ENCODE measurements around the gene PKM.

Gene PKM

DNA sequence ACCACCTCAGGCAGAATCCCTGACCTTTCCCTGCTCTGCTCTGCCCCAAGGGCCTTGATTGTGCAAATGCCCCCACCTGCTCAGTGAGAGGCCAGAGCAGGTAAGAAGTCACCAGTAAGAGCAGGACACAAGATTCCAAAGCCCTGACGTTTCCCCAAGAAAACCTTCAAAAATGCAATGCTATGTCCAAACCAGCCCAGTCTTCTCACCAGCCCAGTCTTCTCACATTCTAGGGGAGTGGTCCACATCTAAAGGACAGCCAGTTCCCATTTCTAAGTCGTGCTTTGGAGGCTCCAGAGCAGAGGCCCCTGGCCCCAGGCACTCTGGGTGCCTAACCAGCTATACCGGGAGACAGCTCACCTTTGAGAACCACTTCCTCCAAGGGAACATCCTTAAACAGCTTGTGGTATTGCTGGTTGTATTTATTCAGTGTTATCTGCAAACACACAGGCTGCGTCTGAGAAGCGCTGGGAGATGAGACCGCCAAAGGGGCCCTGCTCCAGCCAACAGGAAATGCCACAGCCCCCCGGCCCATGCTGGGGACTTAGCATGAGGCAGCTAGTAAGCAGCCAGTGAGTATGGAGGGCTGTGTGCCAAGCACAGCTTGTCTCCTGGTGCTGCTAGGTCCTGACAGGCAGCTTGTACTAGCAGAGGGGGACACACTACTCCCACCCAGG is 62.7 kb downstream of the PKM start:
- ATAC-seq (replicated peaks; ENCODE audit: extremely low read depth, poor library complexity, severe bottlenecking) (no peak), DNase-seq (ENCODE audit: low spot score in 2 of 2) (no peak)
- Mint-ChIP-seq H3K27me3 (peaks cover 10% of the 10 kb centered on the region), H3K4me1 (peaks cover 7% of the 10 kb centered on the region), H3K27ac (ENCODE audit: low read depth) (no peak overlapping the region), H3K36me3 (ENCODE audit: insufficient read depth) (no peaks in the 10 kb centered on the region), H3K9me3 (no peaks in the 10 kb centered on the region), H3K4me3 (no peak overlapping the region)

DNA sequence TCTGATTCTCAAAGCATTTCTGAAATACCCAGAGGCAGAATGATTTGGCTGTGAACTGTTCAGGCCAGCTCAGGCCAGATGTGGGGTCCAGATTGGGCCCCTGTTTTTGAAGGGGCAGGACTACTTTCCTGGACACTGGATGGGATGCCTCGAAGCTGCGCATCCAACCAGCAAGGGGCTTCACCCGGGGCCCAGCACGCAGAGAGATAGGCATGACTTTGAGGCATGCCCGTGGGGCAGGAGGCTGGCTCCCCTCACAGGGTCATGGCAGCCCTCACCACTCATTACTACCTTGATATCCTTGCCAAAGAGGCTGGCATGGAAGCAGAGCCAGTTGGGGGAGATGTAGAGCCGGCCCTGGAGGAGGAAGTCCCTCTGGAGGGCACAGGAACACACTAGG is 63.5 kb downstream of the PKM start:
- no peak overlapping the region for H3K4me3 Mint-ChIP-seq
- no peak overlapping the region for H3K27ac Mint-ChIP-seq (ENCODE audit: low read depth)
- no peaks in the 10 kb centered on the region for H3K36me3 Mint-ChIP-seq (ENCODE audit: insufficient read depth)
- peaks cover 10% of the 10 kb centered on the region for H3K27me3 Mint-ChIP-seq
- no peak for DNase-seq (ENCODE audit: low spot score in 2 of 2)
- ATAC-seq (replicated peaks; ENCODE audit: extremely low read depth, poor library complexity, severe bottlenecking), result no peak
- H3K9me3 Mint-ChIP-seq, result no peaks in the 10 kb centered on the region
- H3K4me1 Mint-ChIP-seq, result peaks cover 7% of the 10 kb centered on the region

DNA sequence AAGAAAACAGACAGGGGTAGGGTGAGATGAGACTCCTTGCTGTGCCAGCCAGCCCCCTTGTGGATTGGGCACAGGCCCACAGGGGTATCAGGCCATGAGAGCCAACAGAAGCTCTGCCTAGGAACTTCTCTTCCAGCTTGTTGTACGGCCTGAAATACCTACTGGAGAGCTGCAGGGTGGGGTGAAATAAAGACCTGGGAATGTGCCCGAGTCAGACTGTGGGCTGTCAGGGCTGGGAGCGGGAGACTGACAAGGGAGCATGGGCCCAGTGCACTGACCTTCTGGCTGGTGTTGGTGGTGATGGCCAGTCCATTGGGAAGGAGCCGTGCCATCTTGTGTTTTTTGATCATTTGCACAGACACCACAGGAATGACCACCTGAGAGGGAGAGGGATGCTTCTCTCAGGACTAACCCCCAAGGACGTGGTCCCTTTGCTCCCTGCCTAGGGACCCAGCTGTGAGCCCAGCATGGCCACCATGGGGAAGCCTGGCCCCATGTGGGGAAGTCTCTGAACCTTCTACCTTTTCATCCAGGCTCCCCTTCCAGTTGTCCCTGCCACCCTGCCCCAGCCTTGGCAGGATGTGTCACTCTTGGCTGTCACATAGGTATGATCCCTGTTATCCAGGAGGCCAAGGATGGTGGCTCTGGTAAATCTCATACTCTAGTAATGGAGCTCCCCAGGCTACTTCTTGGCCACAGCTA is 64.1 kb downstream of the PKM start:
- peaks cover 10% of the 10 kb centered on the region for H3K27me3 Mint-ChIP-seq
- H3K9me3 Mint-ChIP-seq, result no peaks in the 10 kb centered on the region
- H3K36me3 Mint-ChIP-seq (ENCODE audit: insufficient read depth), result no peaks in the 10 kb centered on the region
- DNase-seq (ENCODE audit: low spot score in 2 of 2) (no peak), ATAC-seq (replicated peaks; ENCODE audit: extremely low read depth, poor library complexity, severe bottlenecking) (no peak)
- H3K4me1 Mint-ChIP-seq, result peaks cover 7% of the 10 kb centered on the region
- H3K4me3 Mint-ChIP-seq, result no peak overlapping the region
- H3K27ac Mint-ChIP-seq (ENCODE audit: low read depth), result no peak overlapping the region

DNA sequence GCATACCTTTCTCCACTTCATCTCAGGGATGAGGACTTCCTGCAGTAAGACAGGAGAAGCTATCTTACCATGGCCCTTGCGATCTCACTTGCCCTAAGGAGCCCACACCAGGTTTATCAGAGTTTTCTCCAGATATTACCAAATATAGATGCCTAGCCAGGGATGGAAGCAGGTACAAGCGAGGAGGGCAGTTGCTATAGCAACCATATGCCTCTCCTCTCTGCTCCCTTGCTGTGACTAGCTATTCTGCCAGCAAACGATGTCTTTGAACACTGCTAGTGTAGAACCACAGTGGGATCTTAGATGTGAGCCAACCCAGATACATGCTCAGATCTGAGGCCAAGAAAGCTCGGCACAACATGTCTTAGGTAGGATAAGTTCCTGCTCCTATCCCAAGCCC is 67.3 kb downstream of the PKM start:
- H3K27me3 Mint-ChIP-seq, result peaks cover 10% of the 10 kb centered on the region
- no peak overlapping the region for H3K4me3 Mint-ChIP-seq
- ATAC-seq (replicated peaks; ENCODE audit: extremely low read depth, poor library complexity, severe bottlenecking), result no peak
- H3K27ac Mint-ChIP-seq (ENCODE audit: low read depth), result no peak overlapping the region
- no peak for DNase-seq (ENCODE audit: low spot score in 2 of 2)
- H3K9me3 Mint-ChIP-seq, result no peaks in the 10 kb centered on the region
- H3K4me1 Mint-ChIP-seq, result peaks cover 7% of the 10 kb centered on the region
- no peaks in the 10 kb centered on the region for H3K36me3 Mint-ChIP-seq (ENCODE audit: insufficient read depth)

DNA sequence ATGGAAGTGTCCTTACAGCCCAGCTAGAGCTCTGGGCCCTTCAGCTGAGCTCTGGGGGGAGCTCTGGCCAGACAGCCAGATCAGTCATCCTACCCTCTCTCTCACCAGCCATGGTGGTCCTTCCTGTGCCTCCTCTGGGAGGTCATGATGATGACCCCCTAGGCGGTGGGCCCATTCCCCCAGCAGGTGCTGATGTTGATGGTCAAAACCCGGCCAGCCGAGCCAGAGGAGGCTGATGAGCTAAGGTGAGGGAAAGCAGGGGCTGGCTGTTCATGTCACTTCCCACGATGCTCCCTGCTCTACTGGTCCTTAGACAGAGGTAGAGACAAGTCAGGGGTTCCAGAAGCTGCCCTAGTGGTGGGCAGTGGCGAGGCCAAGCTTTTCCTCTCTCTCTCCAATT is 68.4 kb downstream of the PKM start:
- DNase-seq (ENCODE audit: low spot score in 2 of 2), result no peak
- Mint-ChIP-seq H3K27me3 (peaks cover 10% of the 10 kb centered on the region), H3K27ac (ENCODE audit: low read depth) (no peak overlapping the region), H3K4me3 (no peak overlapping the region), H3K9me3 (no peaks in the 10 kb centered on the region), H3K36me3 (ENCODE audit: insufficient read depth) (no peaks in the 10 kb centered on the region), H3K4me1 (no peaks in the 10 kb centered on the region)
- ATAC-seq (replicated peaks; ENCODE audit: extremely low read depth, poor library complexity, severe bottlenecking), result no peak

DNA sequence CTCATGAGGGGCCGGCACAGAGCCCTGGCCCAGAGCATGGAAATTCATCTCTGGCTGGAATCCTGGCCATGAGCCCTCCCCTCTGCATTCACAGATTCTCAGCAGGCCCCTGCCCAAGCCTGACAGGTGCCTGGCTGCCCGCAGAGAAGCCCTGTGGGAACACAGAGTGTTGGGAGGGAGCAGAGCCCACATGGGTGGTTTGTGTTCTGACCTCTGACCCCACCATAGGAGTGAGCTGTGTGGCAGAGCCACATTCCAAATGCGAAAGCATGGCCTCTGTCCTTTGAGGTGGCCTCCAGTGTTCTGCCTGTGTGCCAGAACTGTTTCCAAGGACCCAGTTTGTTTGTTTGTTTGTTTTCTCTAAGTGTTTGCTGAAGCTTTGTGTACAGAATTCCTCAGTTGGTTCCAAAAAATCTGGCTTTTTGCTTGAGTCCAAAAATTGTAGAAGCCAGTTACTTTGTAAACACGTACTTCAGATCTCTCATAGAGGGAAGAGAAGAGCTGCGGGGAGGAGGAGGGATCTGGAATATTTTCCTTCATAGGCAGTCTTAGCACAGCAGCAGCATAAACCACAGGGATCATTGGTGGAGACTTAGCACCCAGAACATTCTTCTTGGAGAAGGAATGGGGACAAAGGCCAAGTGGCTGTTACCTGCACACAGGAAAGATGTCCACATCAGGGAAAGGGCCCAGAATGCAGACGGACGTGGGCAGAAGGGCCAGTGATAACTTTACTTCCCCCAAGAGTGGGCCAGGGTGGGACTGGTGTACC is 69.4 kb downstream of the PKM start:
- Mint-ChIP-seq H3K27ac (ENCODE audit: low read depth) (no peak overlapping the region), H3K27me3 (peaks cover 4% of the 10 kb centered on the region), H3K9me3 (no peaks in the 10 kb centered on the region), H3K36me3 (ENCODE audit: insufficient read depth) (no peaks in the 10 kb centered on the region), H3K4me1 (no peaks in the 10 kb centered on the region), H3K4me3 (no peak overlapping the region)
- no peak for DNase-seq (ENCODE audit: low spot score in 2 of 2)
- ATAC-seq (replicated peaks; ENCODE audit: extremely low read depth, poor library complexity, severe bottlenecking), result no peak

DNA sequence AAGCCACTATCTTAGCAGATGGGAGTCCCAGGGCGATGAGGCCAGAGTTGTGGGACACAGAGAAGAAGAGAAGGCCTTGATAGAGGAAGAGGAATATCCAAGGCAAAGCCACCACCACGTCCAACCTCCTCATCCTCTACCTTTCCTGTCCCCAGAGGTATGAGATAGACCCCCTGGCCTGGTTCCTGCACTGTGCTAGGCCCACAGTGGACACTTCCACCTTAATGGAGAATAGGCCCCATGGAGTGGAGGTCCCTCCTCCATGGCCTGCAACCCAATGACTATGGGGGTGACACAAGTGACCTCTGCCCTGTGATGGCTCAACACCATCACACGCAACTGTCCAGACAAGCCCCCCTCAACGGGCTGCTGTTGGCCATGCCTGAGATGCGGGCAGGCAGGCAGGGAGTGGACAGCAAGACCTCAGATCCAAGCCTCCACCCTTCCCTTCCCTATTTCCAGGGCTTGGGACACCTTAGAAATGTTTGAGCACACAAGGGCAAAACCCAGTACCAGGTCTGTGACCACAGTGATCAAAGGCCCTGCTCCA is 70.2 kb downstream of the PKM start:
- Mint-ChIP-seq H3K27me3 (no peaks in the 10 kb centered on the region), H3K27ac (ENCODE audit: low read depth) (no peak overlapping the region), H3K9me3 (no peaks in the 10 kb centered on the region), H3K36me3 (ENCODE audit: insufficient read depth) (no peaks in the 10 kb centered on the region), H3K4me3 (no peak overlapping the region), H3K4me1 (peaks cover 2% of the 10 kb centered on the region)
- no peak for DNase-seq (ENCODE audit: low spot score in 2 of 2)
- ATAC-seq (replicated peaks; ENCODE audit: extremely low read depth, poor library complexity, severe bottlenecking), result no peak

DNA sequence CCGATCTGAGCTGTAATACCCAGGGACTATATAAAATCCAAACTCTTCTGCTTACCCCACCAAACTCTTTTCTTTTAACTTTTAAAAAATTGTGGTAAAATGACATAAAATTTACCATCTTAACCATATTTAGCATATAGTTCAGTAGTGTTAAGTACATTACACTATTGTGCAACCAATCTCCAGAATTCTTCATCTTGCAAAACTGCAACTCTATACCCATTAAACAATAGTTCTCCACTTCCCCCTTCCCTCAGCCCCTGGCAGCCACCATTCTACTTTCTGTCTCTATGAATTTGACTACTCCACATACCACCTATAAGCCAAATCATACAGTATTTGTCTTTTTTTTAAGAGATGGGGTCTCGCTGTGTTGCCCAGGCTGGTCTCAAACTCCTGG is 74.1 kb downstream of the PKM start:
- no peaks in the 10 kb centered on the region for H3K27me3 Mint-ChIP-seq
- H3K9me3 Mint-ChIP-seq, result no peaks in the 10 kb centered on the region
- no peak for ATAC-seq (replicated peaks; ENCODE audit: extremely low read depth, poor library complexity, severe bottlenecking)
- no peak for DNase-seq (ENCODE audit: low spot score in 2 of 2)
- H3K36me3 Mint-ChIP-seq (ENCODE audit: insufficient read depth), result peaks cover under 1% of the 10 kb centered on the region
- H3K4me3 Mint-ChIP-seq, result no peak overlapping the region
- peaks cover 5% of the 10 kb centered on the region for H3K4me1 Mint-ChIP-seq
- no peak overlapping the region for H3K27ac Mint-ChIP-seq (ENCODE audit: low read depth)

DNA sequence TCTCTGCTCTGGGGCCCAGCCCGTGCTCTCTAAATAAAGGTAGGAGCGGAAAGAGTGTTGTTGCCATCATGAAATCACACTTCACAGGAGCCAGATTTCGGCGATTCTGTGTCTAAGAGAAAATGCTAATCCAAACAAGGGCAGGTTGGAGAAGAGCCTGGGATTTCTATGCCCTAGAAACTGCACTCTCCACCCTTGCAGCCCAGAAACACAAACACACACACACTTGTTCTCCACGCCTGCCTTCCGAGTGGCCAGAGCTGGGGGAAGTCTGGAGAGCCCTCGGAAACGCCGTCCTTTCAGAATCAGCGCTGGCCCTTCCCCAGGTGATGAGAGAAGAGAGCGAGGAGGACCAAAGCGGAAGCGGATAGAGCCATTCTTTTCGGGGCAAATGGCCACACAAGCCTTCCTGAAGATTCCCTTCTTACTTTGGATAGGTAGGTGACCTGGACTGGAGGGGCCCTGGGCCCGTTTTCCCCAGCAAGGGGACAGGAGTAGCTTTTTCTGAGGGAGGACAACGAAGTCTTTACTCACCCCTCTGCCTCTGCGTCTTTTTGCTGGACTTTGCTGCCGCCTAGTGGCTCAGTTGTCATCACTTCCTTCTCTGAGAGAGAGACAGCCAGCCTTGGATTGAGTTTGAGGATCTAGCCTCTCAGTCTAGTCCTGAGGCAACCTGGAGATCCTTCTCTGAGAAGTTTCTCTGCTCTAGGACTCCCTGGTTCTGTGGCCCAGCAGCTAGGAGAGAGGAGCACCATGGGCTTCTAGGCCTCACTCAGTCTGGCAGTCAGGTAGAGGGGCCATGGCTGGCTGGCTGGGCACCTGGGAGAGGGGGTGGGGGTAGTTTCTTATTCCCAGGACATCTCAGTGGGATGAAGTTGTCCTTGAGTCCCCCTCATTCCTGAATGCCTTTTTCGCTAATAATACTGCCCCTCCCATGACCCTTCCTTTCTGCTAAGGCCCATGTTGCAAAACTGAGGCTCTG is 75.1 kb downstream of the PKM start:
- Mint-ChIP-seq H3K9me3 (no peaks in the 10 kb centered on the region), H3K27me3 (no peaks in the 10 kb centered on the region), H3K36me3 (ENCODE audit: insufficient read depth) (peaks cover 1% of the 10 kb centered on the region), H3K27ac (ENCODE audit: low read depth) (peak overlapping the region; percentile 40), H3K4me3 (peak overlapping the region; percentile 67), H3K4me1 (peaks cover 5% of the 10 kb centered on the region)
- DNase-seq (ENCODE audit: low spot score in 2 of 2) (peak; percentile 60 to 77), ATAC-seq (replicated peaks; ENCODE audit: extremely low read depth, poor library complexity, severe bottlenecking) (no peak)

DNA sequence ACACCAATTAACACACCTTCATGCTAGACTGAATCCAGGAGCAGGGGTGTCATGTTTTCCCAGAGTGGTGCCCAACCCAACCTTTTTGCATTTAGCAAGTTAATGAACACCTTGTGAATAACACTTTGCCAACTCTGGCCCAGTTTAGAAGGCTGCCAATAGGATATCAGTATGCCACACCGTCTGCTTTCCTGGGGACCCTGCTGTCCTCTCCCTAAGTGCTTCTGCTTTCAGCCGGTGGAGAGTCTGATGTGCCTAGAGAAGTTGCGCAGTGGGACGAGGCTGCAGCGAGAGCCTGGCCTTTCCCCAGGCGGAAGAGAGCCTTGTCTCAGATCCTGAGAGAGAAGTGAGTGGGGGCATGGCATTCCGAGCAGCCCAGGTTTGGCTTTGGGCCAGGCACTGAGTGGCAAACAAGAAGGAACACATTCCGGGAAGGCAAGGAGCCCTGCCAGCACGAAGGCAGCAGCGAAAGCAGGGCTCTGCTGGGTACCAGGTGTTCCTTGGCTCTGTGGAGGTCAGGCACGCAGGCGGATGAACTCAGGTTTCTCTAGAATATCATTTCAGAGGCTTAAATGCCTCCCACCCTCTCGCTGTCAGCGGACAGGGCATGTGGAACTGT is 75.9 kb downstream of the PKM start:
- DNase-seq (ENCODE audit: low spot score in 2 of 2), result no peak
- H3K4me3 Mint-ChIP-seq, result peak overlapping the region; percentile 67

DNA sequence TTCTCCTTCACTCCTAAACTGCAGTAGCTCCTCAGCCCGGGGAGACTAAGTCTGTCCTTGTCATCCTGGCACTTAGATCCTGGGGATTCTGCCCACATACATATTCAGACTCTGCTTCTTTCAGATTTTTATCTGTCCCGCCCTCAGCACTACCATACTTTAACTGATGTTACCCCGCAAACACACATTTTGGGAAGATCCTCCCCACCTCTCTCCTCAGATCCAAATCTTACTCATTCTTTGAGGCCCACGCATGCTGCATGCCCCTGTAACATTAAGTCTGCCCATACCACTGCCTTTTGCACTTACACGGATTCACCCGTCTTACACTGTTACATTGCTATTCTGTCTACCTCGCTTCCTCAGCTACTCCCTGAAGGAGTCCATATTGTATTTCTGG is 76.7 kb downstream of the PKM start:
- Mint-ChIP-seq H3K36me3 (ENCODE audit: insufficient read depth) (peaks cover 1% of the 10 kb centered on the region), H3K27ac (ENCODE audit: low read depth) (no peak overlapping the region), H3K4me1 (peaks cover 5% of the 10 kb centered on the region), H3K4me3 (no peak overlapping the region), H3K9me3 (no peaks in the 10 kb centered on the region), H3K27me3 (no peaks in the 10 kb centered on the region)
- DNase-seq (ENCODE audit: low spot score in 2 of 2) (no peak), ATAC-seq (replicated peaks; ENCODE audit: extremely low read depth, poor library complexity, severe bottlenecking) (no peak)

More for the DNA sequence above, 75.9 kb downstream of the PKM start:
- H3K27ac Mint-ChIP-seq (ENCODE audit: low read depth), result peak overlapping the region; percentile 40
- H3K27me3 Mint-ChIP-seq, result no peaks in the 10 kb centered on the region
- H3K9me3 Mint-ChIP-seq, result no peaks in the 10 kb centered on the region
- H3K4me1 Mint-ChIP-seq, result peaks cover 5% of the 10 kb centered on the region
- ATAC-seq (replicated peaks; ENCODE audit: extremely low read depth, poor library complexity, severe bottlenecking), result no peak
- peaks cover 1% of the 10 kb centered on the region for H3K36me3 Mint-ChIP-seq (ENCODE audit: insufficient read depth)

Measured in central memory CD8-positive, alpha-beta T cell (primary cell).